Ovary (tissue), 9 donors: Measurements from ENCODE around the gene SFMBT2. TPM values are rescaled to one million over a fixed set of nuclear protein-coding genes. Genes with fewer than 3 reads are reported as not detected.

Source experiments
- DNase-seq, 5 donors: peaks; one replicate each; pipeline ENCODE4 v3.0.0-alpha.2; 2019 to 2020
- H3K27ac ChIP-seq, 2 donors: fragments of 200-600 bp; one replicate each; pipeline versions ENCODE4 v1.5.1 to v1.8.0; 2019 to 2022
- H3K27me3 ChIP-seq: fragments of 200-600 bp; one replicate; pipeline ENCODE4 v1.8.0; 2022
- H3K36me3 ChIP-seq: fragments of 200-600 bp; sonication (generic); one replicate; pipeline ENCODE4 v1.5.1; 2019
- H3K4me1 ChIP-seq: one replicate; pipeline ENCODE4 v1.8.1; 2013; ENCODE audit warnings: mild to moderate bottlenecking, moderate library complexity; ENCODE audit not compliant: insufficient read depth
- H3K4me3 ChIP-seq: fragments of 200-600 bp; sonication (generic); one replicate; pipeline ENCODE4 v1.5.1; 2017
- H3K9me3 ChIP-seq, 2 donors: fragments of 200-600 bp in 1 of 2; sonication (generic) in 1 of 2; one replicate each; pipeline versions ENCODE4 v1.5.1 to v1.8.1; 2013 to 2019; ENCODE audit warnings: mild to moderate bottlenecking in 1 of 2, moderate library complexity in 1 of 2
- CTCF ChIP-seq, 3 donors: fragments of 450-650 bp in 2 of 3; fragments of 200-600 bp in 1 of 3; IDR thresholded peaks; one replicate each; pipeline versions ENCODE4 v1.5.1 to v1.8.0; 2016 to 2022; ENCODE audit warnings: antibody characterized with exemption in 3 of 3, mild to moderate bottlenecking in 1 of 3
- EP300 ChIP-seq: sonication (generic); formaldehyde crosslinking; IDR thresholded peaks from one replicate; pipeline ENCODE4 v1.6.1; 2017; ENCODE audit warnings: antibody characterized with exemption
- POLR2A ChIP-seq: fragments of 450-650 bp; IDR thresholded peaks from one replicate; pipeline ENCODE4 v1.6.1; 2017; ENCODE audit warnings: antibody characterized with exemption, mild to moderate bottlenecking, moderate library complexity
- WGBS, 3 donors: extraction: QIAGEN DNeasy Blood & Tissue Kit in 1 of 3; methylation state at CpG; one replicate each; pipeline versions ENCODE4 v1.1.5 to v1.1.7; 2013 to 2017; 5-methylcytosine and 5-hydroxymethylcytosine counted together
- intact Hi-C, 4 donors: fragments of 100-400 bp; cut with DNase I; formaldehyde crosslinking; loops; one replicate each; pipeline versions ENCODE4 v1.11.0 to v1.15.1; 2022 to 2023
- polyA plus RNA-seq, 2 donors: library from polyadenylated mRNA; stranded (reverse); fragments of 200-250 nt in 1 of 2; fragments of 350-450 nt in 1 of 2; fragmentation: Illumina TruSeq in 1 of 2; extraction: RNeasy Lipid Tissue Mini Kit (QIAGEN cat#74804) in 1 of 2; gene quantifications; one replicate each; pipeline ENCODE4 v1.2.3, GENCODE V29; 2013 to 2014
- total RNA-seq, 7 donors: library from RNA; depleted of rRNA in 2 of 7; stranded (reverse); fragments of >200 nt in 2 of 7; fragmentation: NEBNext Ultra II Directional in 3 of 7; extraction: Animal tissue kit (Norgen Biotek cat#: 25700) in 3 of 7; gene quantifications; one replicate each; pipeline versions ENCODE4 v1.1.0 to v1.2.4, GENCODE V29; 2016 to 2023
- donor health status: DM: no; HTN: no; CAD: no; lungs with moderate emphysema.
- donor health status: DM: no; HTN: no; CAD: no.
- donor health status: Bipolar disorder and iron deficiency.
- donor health status: DM: yes; HTN: yes; CAD: no.
- donor health status: DM: no; HTN: no; CAD: no.
- donor health status: DM: yes; HTN: yes; CAD: no.

SFMBT2 gene
- total and polyA plus RNA-seq, 9 donors = 5.0 to 28.1 (median 17.8) TPM

GRCh38 chr10:7258948-7259523 is 151.8 kb downstream of the SFMBT2 start:
- Histone ChIP-seq H3K9me3 (no peaks in the 10 kb centered on the region), H3K27ac (no peak overlapping the region), H3K27me3 (no peaks in the 10 kb centered on the region), H3K4me1 (peaks cover 2% of the 10 kb centered on the region), H3K4me3 (no peak overlapping the region), H3K36me3 (no peaks in the 10 kb centered on the region)
- intact Hi-C loops = no loop called here
- DNase-seq = no peak
- 67 to 80% (median 77%) methylated on average over 8 of the region's 8 CpGs for WGBS, 3 donors
- TF ChIP-seq CTCF (IDR thresholded peaks at IDR 0.05) (no peak), EP300 (no peak), POLR2A (no peak)

- TF ChIP-seq CTCF (IDR thresholded peaks at IDR 0.05) (no peak), EP300 (no peak), POLR2A (no peak)
- no peaks in the 10 kb centered on the region for H3K36me3 ChIP-seq
- peaks cover under 1% of the 10 kb centered on the region for H3K4me1 ChIP-seq
- DNase-seq = no peak
- intact Hi-C loops = no loop called here
- 86 to 95% (median 91%) methylated on average over 2 of the region's 2 CpGs for WGBS, 3 donors
- no peaks in the 10 kb centered on the region for H3K9me3 ChIP-seq
- no peak overlapping the region for H3K27ac ChIP-seq
- H3K4me3 ChIP-seq = no peak overlapping the region
- H3K27me3 ChIP-seq = no peaks in the 10 kb centered on the region
Observed at GRCh38 chr10:7255517-7255916, 155.3 kb downstream of the SFMBT2 start.

GRCh38 chr10:7251696-7252465 is 159.0 kb downstream of the SFMBT2 start:
- Histone ChIP-seq H3K27me3 (no peaks in the 10 kb centered on the region), H3K4me3 (no peak overlapping the region), H3K36me3 (no peaks in the 10 kb centered on the region), H3K27ac (no peak overlapping the region), H3K4me1 (no peaks in the 10 kb centered on the region), H3K9me3 (no peaks in the 10 kb centered on the region)
- TF ChIP-seq POLR2A (no peak), CTCF (IDR thresholded peaks at IDR 0.05) (no peak), EP300 (no peak)
- DNase-seq = no peak
- intact Hi-C loops = no loop called here
- 71 to 85% (median 75%) methylated on average over 11 to 12 of the region's 12 CpGs for WGBS, 3 donors

- no peak overlapping the region for H3K27ac ChIP-seq
- WGBS, 3 donors = 95 to 98% (median 96%) methylated on average over 5 of the region's 5 CpGs
- TF ChIP-seq POLR2A (no peak), EP300 (no peak), CTCF (IDR thresholded peaks at IDR 0.05) (no peak)
Observed at GRCh38 chr10:7250236-7250635, 160.6 kb downstream of the SFMBT2 start.

More at GRCh38 chr10:7250236-7250635, 160.6 kb downstream of the SFMBT2 start:
- Histone ChIP-seq H3K4me1 (no peaks in the 10 kb centered on the region), H3K9me3 (no peaks in the 10 kb centered on the region), H3K27me3 (no peaks in the 10 kb centered on the region), H3K36me3 (no peaks in the 10 kb centered on the region), H3K4me3 (no peak overlapping the region)
- intact Hi-C loops = no loop called here
- no peak for DNase-seq
